GM06990 (cell line): ENCODE measurements around the gene GINS2.

Source experiments
- DNase-seq: peaks from one replicate; pipeline ENCODE4 v3.0.0-alpha.2; 2011; ENCODE audit not compliant: insufficient read length; ENCODE audit errors: extremely low read depth
- H3K27me3 ChIP-seq: replicated peaks from 2 replicates; pipeline ENCODE4 v1.6.0; 2011; ENCODE audit warnings: low read length; ENCODE audit not compliant: control insufficient read depth, insufficient read depth
- H3K36me3 ChIP-seq: 2 replicates; pipeline ENCODE4 v1.5.1; 2011; ENCODE audit warnings: low read length; ENCODE audit not compliant: control insufficient read depth, insufficient read depth
- H3K4me3 ChIP-seq: replicated peaks from 2 replicates; pipeline ENCODE4 v1.5.1; 2011; ENCODE audit warnings: low read depth, mild to moderate bottlenecking, control low read depth, low read length
- CTCF ChIP-seq: IDR thresholded peaks from 2 replicates; pipeline ENCODE4 v1.5.1; 2011; ENCODE audit warnings: low read length, control low read depth, mild to moderate bottlenecking, inconsistent platforms; ENCODE audit not compliant: insufficient read depth, poor library complexity, severe bottlenecking

Gene GINS2

GRCh38 chr16:85657267-85657650 is 31.5 kb downstream of the GINS2 start:
- peaks cover 47% of the 10 kb centered on the region for H3K36me3 ChIP-seq

GRCh38 chr16:85656351-85657266 is 32.1 kb downstream of the GINS2 start:
- H3K4me3 ChIP-seq, result no peak overlapping the region
- H3K36me3 ChIP-seq, result peaks cover 42% of the 10 kb centered on the region
- DNase-seq, result no peak
- no peaks in the 10 kb centered on the region for H3K27me3 ChIP-seq
- TF ChIP-seq CTCF, result no peak

More at GRCh38 chr16:85657267-85657650, 31.5 kb downstream of the GINS2 start:
- DNase-seq, result no peak
- no peak for TF ChIP-seq CTCF
- no peak overlapping the region for H3K4me3 ChIP-seq
- H3K27me3 ChIP-seq, result no peaks in the 10 kb centered on the region

GRCh38 chr16:85655216-85656129 is 33.3 kb downstream of the GINS2 start:
- TF ChIP-seq CTCF, result no peak

GRCh38 chr16:85654251-85655095 is 34.3 kb downstream of the GINS2 start:
- DNase-seq, result no peak
- Histone ChIP-seq H3K4me3 (no peak overlapping the region), H3K36me3 (peaks cover 41% of the 10 kb centered on the region), H3K27me3 (no peaks in the 10 kb centered on the region)
- no peak for TF ChIP-seq CTCF

More at GRCh38 chr16:85655216-85656129, 33.3 kb downstream of the GINS2 start:
- Histone ChIP-seq H3K36me3 (peaks cover 41% of the 10 kb centered on the region), H3K27me3 (no peaks in the 10 kb centered on the region), H3K4me3 (no peak overlapping the region)
- DNase-seq, result no peak

GRCh38 chr16:85653290-85653891 is 35.4 kb downstream of the GINS2 start:
- no peak for DNase-seq
- Histone ChIP-seq H3K4me3 (no peak overlapping the region), H3K27me3 (no peaks in the 10 kb centered on the region), H3K36me3 (peaks cover 35% of the 10 kb centered on the region)
- TF ChIP-seq CTCF, result no peak
